NOMO-1 (cell line): ENCODE measurements around the gene IPPK.

Experiments used
- DNase-seq, 2 experiments: peaks; one replicate each; lab custom pipeline; 2025; ENCODE audit not compliant: unreplicated experiment in 2 of 2; lab: John Stamatoyannopoulos, UW

IPPK gene

DNA sequence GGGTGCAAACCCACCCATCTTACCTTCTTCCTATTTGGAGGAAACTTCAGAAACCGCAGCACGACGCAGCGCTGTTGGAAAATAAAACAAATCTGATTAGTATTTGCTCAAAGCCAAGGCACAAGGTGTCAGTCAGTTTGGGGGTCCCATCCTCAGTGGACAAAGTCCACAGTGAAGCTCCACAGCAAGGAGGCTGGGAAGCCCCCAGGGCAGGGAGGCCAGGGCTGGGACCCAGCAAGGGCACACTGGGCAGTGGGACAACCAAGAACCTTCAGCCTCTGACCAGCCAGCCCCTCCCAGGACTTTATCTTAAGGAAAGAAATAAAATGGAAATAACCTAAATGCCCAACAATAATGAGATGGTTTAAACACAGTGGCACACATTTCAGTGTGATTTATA, 11.3 kb downstream of the IPPK start:
- no peak for DNase-seq

DNA sequence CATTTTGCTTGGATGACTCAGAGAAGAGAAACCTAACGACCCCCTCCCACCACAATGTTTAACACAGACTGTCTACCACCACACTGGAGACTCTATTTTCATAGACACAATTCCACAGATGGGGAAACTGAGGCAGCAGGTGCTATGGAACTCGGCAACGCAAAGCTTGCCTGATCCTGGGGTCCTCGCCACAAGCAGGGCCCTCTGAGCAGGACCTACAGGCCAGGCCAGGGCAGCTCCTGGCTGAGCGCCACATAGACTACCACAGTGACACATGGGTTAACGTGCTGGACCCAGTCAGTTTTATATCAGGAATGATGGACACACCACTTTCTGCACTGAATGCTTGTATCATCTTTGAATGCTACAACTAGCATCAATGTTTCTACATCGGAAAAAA, 11.8 kb downstream of the IPPK start:
- DNase-seq, result no peak

DNA sequence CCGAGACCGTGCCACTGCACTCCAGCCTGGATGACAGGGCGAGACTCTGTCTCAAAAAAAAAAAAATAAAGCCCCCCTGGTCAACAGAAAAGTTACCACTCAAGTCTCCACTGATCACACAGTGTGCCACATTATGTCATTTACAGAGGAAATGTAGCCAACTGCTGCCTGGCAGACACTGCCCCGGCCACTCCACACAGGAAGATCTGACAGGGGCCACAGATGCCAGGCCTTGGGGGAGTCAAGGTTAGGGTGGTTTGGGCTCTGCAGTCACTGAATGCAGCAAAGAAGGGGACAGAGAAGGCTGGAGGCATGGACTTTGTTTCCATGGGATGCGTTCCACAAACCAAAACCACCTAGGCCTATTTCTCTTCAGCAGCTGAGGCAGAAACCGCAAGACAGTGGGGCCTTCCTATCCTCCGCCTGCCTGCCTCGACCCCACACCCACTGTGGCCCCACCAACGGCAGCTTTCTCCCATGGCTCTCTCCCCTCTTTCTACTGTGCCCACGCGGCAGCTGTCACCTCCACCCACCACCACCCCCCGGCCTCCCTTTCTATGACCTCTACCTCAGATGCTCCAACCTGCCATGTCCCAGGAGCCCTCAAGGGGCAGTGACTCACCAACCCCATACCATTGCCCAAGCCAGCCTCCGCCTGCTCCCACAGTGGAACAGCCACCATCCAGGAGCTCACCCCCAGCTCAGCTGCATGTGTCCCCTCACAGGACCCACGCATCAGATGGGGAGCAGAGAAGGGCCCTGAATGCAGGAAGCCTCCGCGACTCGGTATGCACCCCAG, 12.4 kb downstream of the IPPK start:
- DNase-seq, result no peak

DNA sequence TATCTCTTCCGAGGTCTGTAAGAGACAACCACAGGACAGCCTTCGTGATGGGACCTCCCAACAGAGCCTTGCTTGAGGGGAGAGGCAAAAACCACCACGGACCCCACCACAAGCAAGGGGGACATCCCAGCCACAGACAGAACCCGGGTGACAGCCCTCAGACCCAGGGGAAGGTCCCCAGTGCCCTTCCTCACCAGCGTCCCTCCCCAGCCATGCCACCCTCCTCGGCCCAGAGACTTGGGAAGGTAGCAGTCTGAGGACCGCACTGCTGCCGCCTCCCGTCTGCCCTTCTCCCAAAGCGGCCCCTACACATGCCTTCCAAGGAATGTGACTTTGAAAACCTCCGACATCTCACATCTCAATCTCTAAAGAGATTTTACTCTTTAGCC, 13.4 kb downstream of the IPPK start:
- no peak for DNase-seq

DNA sequence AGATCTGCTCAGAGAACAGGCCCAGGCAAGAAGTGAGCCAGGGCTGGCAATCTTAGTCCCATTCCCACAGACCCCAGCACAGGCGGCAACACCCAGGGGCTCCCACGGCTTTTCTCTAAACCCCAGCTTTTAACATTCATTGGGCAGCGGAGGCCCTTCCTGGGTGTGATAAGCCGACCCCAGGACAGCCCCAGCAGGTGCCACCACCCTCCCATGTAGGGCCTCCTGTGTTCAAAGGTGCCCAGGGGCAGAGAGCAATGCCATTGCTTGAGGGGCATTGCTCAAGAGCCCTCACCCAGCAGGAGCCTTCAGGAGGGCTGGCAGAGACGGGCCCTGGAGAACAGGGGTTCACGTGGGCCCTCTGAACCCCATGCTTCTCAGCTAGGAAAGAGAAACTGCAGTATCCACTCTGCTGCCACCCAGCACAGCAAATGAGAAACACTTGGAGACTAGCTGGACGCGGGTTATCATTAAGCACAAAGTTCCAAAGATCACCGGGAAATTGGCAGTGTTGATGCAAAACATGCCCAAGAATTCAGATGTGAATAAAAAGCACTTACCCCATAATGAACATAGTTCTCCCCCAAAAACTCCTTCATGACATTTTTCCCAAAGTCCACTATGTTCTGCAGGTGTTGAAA, 13.9 kb downstream of the IPPK start:
- DNase-seq, result no peak

DNA sequence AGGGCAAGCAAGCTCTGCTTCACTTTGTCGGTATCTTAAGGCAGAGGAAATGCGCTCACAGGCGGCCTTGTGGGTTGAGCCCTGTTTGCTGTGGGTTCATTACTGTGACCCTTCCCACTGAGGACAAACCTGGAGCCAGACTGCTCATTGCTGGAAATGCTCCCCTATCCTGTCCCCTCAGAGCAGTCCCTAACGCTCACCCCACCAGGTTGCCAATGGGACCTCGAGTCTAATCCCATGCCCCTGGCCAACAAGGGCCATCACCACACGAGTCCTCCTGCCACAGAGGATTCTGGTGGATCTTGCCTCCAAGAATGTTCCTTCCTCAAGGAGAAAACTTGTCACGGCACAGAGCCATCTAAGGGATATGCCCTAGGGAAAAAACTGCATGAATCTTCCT, 14.6 kb downstream of the IPPK start:
- no peak for DNase-seq

DNA sequence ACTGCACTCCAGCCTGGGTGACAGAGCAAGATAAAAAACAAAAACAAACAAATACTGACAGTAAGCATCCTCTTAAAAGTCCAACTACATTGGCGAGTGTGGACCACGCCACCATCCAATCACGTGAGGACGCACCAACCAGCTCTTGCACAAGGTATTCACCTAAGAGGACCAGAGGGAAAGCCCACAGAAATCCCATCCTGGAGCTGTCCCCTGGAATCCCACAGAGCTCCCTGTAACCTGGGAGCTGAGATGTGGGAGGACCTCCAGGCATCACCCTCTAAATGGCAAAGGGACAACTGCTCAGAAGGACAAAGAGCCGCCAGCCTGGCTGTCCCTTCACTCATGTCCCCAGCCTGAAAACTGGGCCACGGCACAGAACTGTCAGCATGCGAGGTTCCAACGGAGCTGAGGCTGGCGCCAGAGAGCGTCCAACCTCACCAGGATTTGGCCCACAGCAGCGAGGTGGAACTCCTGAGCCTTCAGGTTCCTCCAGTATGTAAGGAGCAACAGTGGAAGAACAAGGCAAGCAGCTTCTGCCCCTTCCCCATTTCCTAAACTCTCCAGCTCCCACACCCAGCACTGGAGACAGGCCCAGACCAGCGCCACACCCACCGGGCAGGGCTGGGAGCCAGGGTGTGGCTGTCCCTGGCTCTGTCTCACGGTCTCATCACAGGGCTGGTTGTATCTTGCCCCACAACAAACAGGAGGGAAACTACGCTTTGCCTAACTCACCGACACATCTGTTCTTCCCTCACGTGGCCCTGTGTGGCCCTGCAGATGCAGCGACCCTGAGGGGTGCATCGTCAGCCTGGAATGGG, 15.2 kb downstream of the IPPK start:
- no peak for DNase-seq

DNA sequence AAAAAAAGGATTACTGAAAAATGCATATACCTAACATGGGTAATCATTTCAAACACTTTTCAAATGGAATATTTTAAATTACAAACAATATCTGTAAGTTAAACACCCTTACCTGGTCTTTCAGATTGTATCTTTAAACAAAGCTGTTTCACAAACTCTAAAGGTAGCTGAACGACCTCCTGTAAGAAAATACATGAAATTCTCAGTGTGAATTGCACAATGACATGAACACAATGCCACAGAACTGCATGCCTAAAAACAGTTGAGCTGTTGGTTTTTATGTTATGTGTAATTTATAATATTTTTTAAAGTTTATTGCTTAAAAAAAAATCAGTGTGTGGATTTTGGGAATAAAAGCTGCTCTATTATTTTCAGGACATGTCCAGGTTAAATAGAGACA, 17.5 kb downstream of the IPPK start:
- DNase-seq, result no peak

DNA sequence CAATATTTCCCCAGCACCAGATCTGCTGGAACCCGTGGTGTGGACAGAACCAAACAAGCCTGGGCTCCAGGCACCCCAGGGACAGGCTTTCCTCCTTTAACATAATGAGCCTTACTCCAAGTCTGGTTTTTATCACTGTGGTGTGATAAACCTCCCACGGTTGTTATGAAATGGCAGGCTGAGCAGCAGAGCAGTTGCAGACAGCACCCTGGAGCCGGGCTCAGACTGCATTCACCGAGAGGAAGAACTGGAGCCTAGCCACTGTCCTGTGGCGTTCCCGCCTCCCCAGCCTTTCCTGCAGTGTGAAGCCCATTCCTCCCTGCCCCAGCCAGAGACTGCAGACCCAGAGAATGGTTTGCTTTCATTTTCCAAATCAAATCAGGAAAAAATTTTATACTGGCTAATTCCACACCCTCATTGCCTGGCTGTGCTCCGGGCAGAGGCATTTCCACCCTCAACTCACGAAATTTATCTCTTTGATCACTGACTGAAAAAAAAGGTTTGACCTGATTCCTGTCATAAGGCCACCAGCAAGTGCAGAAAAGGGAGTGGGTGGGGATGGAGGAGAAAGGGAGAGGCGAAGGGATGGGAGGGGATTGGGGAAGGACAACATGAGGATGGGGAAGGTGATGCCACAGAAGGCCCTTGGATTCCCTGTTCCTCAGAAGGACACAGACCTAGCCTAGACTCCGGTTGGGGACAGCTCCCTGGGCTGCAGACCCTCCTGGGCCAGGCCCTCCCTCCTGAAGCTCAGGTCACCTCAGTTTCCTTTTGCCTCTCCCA, 18.9 kb downstream of the IPPK start:
- DNase-seq, result no peak

DNA sequence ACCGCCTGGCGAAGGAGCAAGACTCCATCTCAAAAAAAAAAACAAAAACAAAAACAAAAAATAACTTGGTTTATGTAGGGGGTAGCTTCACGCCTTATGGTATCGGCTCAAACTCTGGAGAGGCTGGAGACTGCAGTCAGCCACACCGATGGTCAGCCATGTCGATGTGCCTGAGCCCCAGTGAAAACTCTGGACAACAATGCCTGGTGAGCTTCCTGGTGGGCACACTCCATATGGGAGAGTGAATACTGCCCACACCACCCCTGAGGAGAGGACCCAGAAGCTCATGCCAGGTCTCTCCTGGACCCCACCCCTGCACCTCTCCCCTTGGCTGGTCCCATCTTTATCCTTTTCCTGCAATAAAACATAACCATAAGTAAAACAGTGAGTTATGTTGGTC, 19.6 kb downstream of the IPPK start:
- no peak for DNase-seq

DNA sequence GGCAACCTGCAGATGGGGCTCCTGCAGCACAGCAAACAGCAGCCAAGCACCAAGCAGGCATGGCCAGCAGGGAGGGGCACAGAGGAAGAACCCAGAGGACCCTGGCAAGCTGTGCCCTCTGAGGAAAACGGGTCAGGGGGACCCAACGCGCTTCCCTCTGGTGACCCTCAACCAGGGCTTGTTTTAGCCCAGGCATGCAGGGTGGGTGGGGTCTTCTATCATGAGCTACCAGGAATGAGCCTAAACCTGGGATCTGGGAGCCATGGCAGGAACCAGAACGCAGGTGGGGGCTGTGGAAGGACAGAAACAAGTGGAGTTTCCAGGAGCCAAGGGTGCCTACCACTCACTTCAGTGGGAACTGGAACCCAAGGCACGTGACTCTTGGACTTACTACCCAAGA, 20.9 kb downstream of the IPPK start:
- no peak for DNase-seq

DNA sequence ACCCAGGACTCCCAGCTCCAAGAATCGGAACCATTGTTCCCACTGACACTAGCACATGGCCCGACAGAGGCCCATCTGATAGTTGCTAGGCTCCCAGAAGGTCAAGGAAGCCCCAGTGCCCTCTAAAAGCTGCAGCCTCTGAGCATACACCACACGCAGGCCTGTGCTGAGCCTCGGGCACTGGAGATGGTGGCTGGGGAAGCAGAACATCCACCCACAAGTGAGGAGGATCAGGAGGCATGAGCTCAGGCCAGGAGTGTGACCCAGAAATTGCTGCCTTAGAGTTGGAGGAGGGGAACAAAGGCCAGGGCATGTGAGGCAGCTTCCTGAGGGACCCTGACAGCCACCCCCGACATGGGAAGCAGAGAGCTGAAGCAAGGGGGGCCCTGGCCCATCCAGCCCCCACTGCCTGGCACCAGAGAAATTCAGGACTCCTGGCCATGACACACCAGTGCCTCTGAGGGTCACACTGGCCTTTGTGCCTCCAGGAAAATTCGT, 21.4 kb downstream of the IPPK start:
- DNase-seq, result no peak

DNA sequence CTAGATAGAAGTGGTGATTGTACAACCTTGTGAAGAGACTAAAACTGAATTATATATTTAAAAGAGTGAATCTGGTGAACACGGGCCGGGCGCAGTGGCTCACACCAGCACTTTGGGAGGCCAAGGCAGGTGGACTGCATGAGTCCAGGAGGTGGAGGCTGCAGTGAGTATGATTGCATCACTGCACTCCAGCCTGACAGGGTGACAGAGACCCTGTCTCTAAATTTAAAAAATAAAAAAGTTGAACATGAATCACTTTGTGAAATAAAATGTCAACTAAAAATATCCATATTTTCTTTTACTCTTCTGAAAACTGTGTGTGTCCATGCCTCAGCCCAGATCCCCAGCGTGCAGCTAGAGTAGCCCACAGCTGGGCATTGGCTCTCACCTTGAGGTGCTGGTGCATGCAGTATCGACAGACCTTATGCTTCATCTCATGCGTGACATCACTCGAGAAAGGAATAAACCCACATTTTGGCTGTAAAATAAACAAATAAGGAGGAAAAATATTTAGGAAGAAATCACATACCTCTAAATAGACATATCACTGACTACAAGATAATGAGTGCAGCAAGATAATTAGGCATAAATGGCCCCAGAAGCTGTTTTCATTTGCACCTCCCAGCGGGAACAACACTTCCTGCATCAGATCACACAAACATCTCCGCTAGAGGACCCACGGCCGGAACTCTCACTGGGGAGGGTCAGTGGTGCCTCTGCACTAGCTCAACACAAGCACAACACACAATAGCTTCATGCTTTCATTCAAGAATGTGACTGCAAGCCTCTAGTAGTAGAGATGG, 22.1 kb downstream of the IPPK start:
- no peak for DNase-seq

DNA sequence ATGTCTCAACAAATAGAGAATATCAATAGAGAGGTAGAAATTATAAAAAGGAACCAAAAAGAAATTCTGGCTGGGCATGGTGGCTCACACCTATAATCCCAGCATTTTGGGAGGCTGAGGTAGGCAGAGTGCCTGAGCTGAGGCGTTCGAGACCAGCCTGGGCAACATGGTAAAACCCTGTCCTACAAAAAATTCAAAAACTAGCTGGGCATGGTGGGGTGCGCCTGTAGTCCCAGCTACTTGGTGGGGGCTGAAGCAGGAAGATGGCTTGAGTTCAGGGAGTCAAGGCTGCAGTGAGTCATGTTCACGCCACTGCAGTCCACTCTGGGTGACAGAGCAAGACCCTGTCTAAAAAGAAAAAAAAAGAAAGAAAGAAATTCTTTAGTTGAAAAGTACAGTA, 24.9 kb downstream of the IPPK start:
- no peak for DNase-seq

DNA sequence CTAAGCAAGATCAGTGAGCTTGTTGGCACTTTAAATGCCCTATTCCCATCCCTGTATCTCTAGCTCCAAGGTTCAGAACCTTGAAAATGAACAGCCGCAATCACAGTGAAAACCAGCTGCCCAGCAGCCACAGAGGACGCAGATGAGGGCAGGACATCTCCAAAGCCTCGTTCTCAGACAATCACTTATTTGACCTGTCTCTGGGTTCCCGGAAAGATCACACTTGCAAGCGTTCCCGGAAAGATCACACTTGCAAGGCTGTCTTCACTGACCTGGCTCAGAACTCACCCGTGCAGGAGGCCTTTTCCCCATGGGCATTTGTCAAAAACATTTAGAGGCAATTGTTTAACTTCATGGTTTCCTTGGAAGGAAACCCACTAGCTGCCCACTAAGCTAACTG, 25.7 kb downstream of the IPPK start:
- no peak for DNase-seq

DNA sequence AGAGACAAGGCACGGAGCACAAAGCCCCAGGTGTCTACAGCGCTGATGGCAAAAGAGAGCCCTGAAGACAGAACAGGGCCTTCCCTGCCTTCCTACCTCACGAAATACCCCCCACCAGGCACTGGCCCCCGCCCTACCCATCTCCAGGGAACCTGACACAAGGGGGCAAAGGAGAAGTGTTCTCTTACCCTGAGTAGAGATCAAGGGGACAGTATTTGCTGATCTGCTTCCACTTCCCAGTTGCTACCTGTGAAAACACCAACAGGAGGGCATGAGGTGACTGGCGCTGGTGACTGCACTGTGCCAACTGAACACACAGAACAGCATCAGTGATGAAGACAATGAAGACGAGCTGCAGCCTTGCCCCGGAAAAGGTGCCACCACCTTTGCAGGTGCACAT, 27.4 kb downstream of the IPPK start:
- DNase-seq, result no peak

DNA sequence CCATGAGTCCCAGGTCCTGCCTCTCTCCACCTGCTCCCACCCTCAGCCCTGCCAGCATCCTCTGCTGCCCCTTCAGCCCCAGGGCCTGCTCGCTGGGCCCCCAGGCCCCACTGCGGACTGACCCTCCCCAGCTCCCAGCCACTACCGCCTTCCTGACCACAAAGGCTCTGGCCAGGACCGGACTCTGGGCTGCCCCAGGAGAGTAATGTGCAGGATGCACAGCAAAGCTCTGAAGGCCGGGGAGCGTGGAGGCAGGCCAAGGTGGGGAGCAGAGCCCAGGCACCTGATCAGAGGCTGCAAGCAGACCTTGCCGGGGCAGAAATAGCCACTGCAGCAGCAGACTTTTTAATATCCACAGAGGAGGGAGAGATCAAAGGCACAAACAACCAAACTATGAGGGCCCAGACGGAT, 27.9 kb downstream of the IPPK start:
- no peak for DNase-seq

DNA sequence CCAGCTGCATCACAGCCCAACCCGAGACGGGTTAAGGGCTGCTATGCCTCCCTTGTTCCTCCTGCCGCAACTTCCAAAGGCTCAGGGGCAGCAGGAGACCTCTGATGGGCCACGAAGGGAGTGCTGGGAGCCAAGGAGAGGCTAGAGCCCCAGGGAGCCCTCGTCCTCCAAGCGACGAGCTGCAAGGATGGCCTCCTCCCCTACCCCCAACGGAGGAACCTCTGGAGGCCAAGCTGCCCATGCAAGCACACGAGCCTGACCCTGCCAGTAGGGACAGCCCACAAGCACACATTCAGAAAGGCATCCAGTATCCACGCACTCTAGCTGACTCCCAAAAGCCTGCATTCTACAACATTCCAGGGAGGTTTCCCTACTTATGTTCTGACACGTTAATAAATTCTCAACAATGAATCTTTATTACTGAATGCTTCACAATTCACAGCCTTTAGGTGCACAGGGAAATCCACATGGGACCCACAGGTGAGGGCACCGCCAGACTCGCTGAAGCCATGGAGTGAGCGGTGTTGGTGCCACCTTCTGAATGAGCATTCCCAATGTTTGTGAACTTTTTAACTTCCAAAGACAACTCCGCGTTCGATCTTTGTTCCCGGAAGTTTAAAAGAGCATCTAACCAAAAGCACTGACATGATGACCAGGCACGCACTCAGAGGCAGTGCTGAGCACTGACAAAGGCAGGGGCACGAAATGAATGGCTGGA, 28.7 kb downstream of the IPPK start:
- DNase-seq, result no peak

DNA sequence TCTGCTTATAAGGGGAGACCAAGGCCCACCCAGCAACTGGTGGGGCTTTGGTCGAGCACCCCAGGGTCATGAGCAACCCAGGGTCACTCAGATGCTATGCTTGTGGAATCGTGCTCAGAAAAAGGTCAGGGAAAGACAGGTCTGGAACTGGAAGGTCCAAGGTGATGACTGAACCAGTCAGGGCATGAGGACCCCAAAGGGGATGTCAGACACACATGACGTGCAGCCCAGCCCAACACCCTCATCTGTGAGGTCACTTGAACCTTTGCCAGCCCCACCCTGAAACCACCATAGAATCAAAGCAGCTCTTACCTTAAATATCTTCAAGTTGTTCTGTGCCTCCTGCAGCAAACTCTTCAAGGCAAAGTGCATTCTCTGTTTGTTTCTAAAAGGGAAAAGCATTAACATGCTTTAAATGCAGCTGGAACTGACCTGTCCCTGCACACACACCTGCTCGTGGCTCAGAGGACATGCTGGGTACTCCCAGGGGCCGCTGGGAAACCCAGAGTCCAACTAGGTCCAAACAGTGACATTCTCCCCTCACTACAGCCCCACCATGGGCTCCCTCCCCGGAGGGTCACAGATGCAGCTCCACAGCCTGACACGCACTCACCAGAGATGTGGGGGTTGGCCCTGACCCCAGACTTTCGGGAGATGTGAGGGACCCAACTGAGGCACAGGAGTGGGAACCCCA, 29.4 kb downstream of the IPPK start:
- DNase-seq, result no peak
